Naive B cell (primary cell): Measurements from ENCODE around the gene CKM. TPM values are rescaled to one million over a fixed set of nuclear protein-coding genes. Genes with fewer than 3 reads are reported as not detected.
A peak's percentile ranks its signal among the peaks of the same experiment; 100 is the strongest.

ENCODE experiments used
- ATAC-seq, 2 donors: fragments of 150-1000 bp; cut with Tn5 transposase; 2 replicates each; pipeline ENCODE4 v1.10.0; 2021; ENCODE audit warnings: low read depth in 2 of 2, mild to moderate bottlenecking in 2 of 2, moderate library complexity in 2 of 2
- DNase-seq: peaks from one replicate; pipeline ENCODE4 v3.0.0; 2022
- H3K27ac Mint-ChIP-seq, 6 donors: one replicate each; pipeline ENCODE4 v1.8.0; 2020 to 2022; ENCODE audit warnings: mild to moderate bottlenecking in 6 of 6, mixed read lengths in 6 of 6, moderate library complexity in 5 of 6, inconsistent platforms in 2 of 6
- H3K27me3 Mint-ChIP-seq, 3 donors: one replicate each; pipeline ENCODE4 v1.8.0; 2021 to 2022; ENCODE audit warnings: mixed read lengths in 3 of 3, mild to moderate bottlenecking in 1 of 3
- H3K36me3 Mint-ChIP-seq, 2 donors: one replicate each; pipeline ENCODE4 v1.8.0; 2020 to 2022; ENCODE audit warnings: mixed read lengths in 2 of 2, inconsistent platforms in 1 of 2, mild to moderate bottlenecking in 1 of 2
- H3K4me1 Mint-ChIP-seq, 3 donors: one replicate each; pipeline ENCODE4 v1.8.0; 2020 to 2022; ENCODE audit warnings: mixed read lengths in 3 of 3, inconsistent platforms in 1 of 3, mild to moderate bottlenecking in 1 of 3, moderate library complexity in 1 of 3
- H3K4me3 Mint-ChIP-seq, 8 donors: one replicate each; pipeline ENCODE4 v1.8.0; 2020 to 2022; ENCODE audit warnings: mild to moderate bottlenecking in 8 of 8, mixed read lengths in 8 of 8, moderate library complexity in 8 of 8, inconsistent platforms in 2 of 8
- H3K9me3 Mint-ChIP-seq, 7 donors: one replicate each; pipeline ENCODE4 v1.8.0; 2020 to 2022; ENCODE audit warnings: mixed read lengths in 7 of 7, mild to moderate bottlenecking in 5 of 7, inconsistent platforms in 2 of 7, moderate library complexity in 1 of 7
- polyA plus RNA-seq, 6 donors: library from polyadenylated mRNA; unstranded; fragments of 300-500 nt; fragmentation: Illumina TruSeq; gene quantifications; one replicate each; pipeline ENCODE4 v1.2.3, GENCODE V29; 2021; ENCODE audit warnings: low read depth in 6 of 6

CKM gene
- polyA plus RNA-seq, 6 donors from 2014 or later = not detected

GRCh38 chr19:45305421-45305820 is 17.3 kb downstream of the CKM start:
- no peak for DNase-seq
- H3K36me3 Mint-ChIP-seq = peaks cover 0 to 11% of the 10 kb centered on the region in 2 donors
- no peak overlapping the region for H3K27ac Mint-ChIP-seq
- ATAC-seq = no peak
- H3K4me3 Mint-ChIP-seq = peak overlapping the region in 1 of 8 donors; percentile 18
- peaks cover 0 to 8% (median 4%) of the 10 kb centered on the region in 7 donors for H3K9me3 Mint-ChIP-seq
- H3K27me3 Mint-ChIP-seq = peaks cover 0 to 4% (median 0%) of the 10 kb centered on the region in 3 donors
- peaks cover 0 to 5% (median 0%) of the 10 kb centered on the region in 3 donors for H3K4me1 Mint-ChIP-seq

GRCh38 chr19:45305007-45305406 is 17.7 kb downstream of the CKM start:
- Mint-ChIP-seq H3K9me3 (peaks cover 0 to 8% (median 4%) of the 10 kb centered on the region in 7 donors), H3K27me3 (peaks cover 0 to 4% (median 0%) of the 10 kb centered on the region in 3 donors), H3K4me1 (peaks cover 0 to 5% (median 0%) of the 10 kb centered on the region in 3 donors), H3K36me3 (peaks cover 4 to 15% of the 10 kb centered on the region in 2 donors), H3K4me3 (peak overlapping the region in 1 of 8 donors; percentile 18), H3K27ac (peak overlapping the region in 1 of 6 donors; percentile 54)
- ATAC-seq = no peak
- DNase-seq = no peak

GRCh38 chr19:45304141-45304926 is 18.3 kb downstream of the CKM start:
- Mint-ChIP-seq H3K27ac (peak overlapping the region in 2 of 6 donors; percentile 54 to 92), H3K9me3 (peaks cover 0 to 8% (median 4%) of the 10 kb centered on the region in 7 donors)

GRCh38 chr19:45303269-45304060 is 19.2 kb downstream of the CKM start:
- H3K36me3 Mint-ChIP-seq = peaks cover 12 to 19% of the 10 kb centered on the region in 2 donors
- peak overlapping the region in 2 of 6 donors; percentile 11 to 53 for H3K27ac Mint-ChIP-seq
- H3K9me3 Mint-ChIP-seq = peaks cover 0 to 8% (median 4%) of the 10 kb centered on the region in 7 donors
- H3K4me1 Mint-ChIP-seq = peaks cover 0 to 5% (median 0%) of the 10 kb centered on the region in 3 donors
- DNase-seq = no peak
- peaks cover 0 to under 1% (median 0%) of the 10 kb centered on the region in 3 donors for H3K27me3 Mint-ChIP-seq
- H3K4me3 Mint-ChIP-seq = no peak overlapping the region
- ATAC-seq = no peak

More at GRCh38 chr19:45304141-45304926, 18.3 kb downstream of the CKM start:
- H3K4me3 Mint-ChIP-seq = no peak overlapping the region
- DNase-seq (no peak), ATAC-seq (no peak)
- peaks cover 0 to 5% (median 0%) of the 10 kb centered on the region in 3 donors for H3K4me1 Mint-ChIP-seq
- H3K27me3 Mint-ChIP-seq = peaks cover 0 to 4% (median 0%) of the 10 kb centered on the region in 3 donors
- peaks cover 11 to 17% of the 10 kb centered on the region in 2 donors for H3K36me3 Mint-ChIP-seq

DNA sequence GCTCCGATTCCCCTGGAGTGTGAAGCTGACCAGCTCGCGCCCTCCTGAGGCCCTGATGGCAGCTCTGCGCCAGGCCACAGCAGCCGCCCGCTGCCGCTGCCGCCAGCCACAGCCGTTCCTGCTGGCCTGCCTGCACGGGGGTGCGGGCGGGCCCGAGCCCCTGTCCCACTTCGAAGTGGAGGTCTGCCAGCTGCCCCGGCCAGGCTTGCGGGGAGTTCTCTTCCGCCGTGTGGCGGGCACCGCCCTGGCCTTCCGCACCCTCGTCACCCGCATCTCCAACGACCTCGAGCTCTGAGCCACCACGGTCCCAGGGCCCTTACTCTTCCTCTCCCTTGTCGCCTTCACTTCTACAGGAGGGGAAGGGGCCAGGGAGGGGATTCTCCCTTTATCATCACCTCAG is 20.3 kb downstream of the CKM start:
- no peak overlapping the region for H3K4me3 Mint-ChIP-seq
- no peak for DNase-seq
- H3K4me1 Mint-ChIP-seq = peaks cover 0 to 5% (median 0%) of the 10 kb centered on the region in 3 donors
- H3K36me3 Mint-ChIP-seq = peaks cover 12 to 26% of the 10 kb centered on the region in 2 donors
- H3K9me3 Mint-ChIP-seq = peaks cover 0 to 8% (median 4%) of the 10 kb centered on the region in 7 donors
- no peak overlapping the region for H3K27ac Mint-ChIP-seq
- H3K27me3 Mint-ChIP-seq = no peaks in the 10 kb centered on the region
- ATAC-seq = no peak

- Mint-ChIP-seq H3K27ac (peak overlapping the region in 1 of 6 donors; percentile 79), H3K4me1 (peaks cover 0 to 4% (median 3%) of the 10 kb centered on the region in 3 donors), H3K36me3 (peaks cover 21 to 33% of the 10 kb centered on the region in 2 donors), H3K9me3 (peaks cover 0 to 8% (median 4%) of the 10 kb centered on the region in 7 donors), H3K27me3 (no peaks in the 10 kb centered on the region), H3K4me3 (no peak overlapping the region)
- ATAC-seq (no peak), DNase-seq (no peak)
Measured at GRCh38 chr19:45299719-45300118, 23.0 kb downstream of the CKM start.

- peaks cover 0 to 4% (median 0%) of the 10 kb centered on the region in 7 donors for H3K9me3 Mint-ChIP-seq
- peaks cover 26 to 41% of the 10 kb centered on the region in 2 donors for H3K36me3 Mint-ChIP-seq
- H3K4me3 Mint-ChIP-seq = no peak overlapping the region
- ATAC-seq = no peak
- no peaks in the 10 kb centered on the region for H3K27me3 Mint-ChIP-seq
- H3K27ac Mint-ChIP-seq = peak overlapping the region in 3 of 6 donors; percentile 37 to 75 (median 57)
- DNase-seq = no peak
- H3K4me1 Mint-ChIP-seq = peaks cover 0 to 4% (median 0%) of the 10 kb centered on the region in 3 donors
Measured at GRCh38 chr19:45298264-45298663, 24.4 kb downstream of the CKM start.

DNA sequence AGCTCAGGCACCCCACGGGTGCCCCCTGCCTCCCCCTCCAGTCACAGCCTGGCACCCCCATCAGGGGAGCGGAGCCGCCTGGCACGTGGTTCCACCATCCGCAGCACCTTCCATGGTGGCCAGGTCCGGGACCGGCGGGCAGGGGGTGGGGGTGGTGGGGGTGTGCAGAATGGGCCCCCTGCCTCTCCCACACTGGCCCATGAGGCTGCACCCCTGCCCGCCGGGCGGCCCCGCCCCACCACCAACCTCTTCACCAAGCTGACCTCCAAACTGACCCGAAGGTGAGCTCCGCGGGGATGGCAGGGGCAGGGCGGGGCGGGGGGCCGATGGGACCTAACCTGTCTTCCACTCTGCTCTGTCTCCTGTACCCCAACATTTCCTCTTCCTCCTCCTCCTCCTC is 25.0 kb downstream of the CKM start:
- Mint-ChIP-seq H3K9me3 (peaks cover 0 to 6% (median 1%) of the 10 kb centered on the region in 7 donors), H3K36me3 (peaks cover 26 to 42% of the 10 kb centered on the region in 2 donors)

GRCh38 chr19:45296355-45296754 is 26.3 kb downstream of the CKM start:
- H3K4me1 Mint-ChIP-seq = peaks cover 0 to 4% (median 0%) of the 10 kb centered on the region in 3 donors
- H3K27ac Mint-ChIP-seq = no peak overlapping the region
- H3K36me3 Mint-ChIP-seq = peaks cover 26 to 51% of the 10 kb centered on the region in 2 donors
- DNase-seq (no peak), ATAC-seq (no peak)
- no peak overlapping the region for H3K4me3 Mint-ChIP-seq
- H3K27me3 Mint-ChIP-seq = no peaks in the 10 kb centered on the region
- peaks cover 0 to 11% (median 8%) of the 10 kb centered on the region in 7 donors for H3K9me3 Mint-ChIP-seq

More for the DNA sequence above, 25.0 kb downstream of the CKM start:
- Mint-ChIP-seq H3K27ac (no peak overlapping the region), H3K27me3 (no peaks in the 10 kb centered on the region), H3K4me1 (peaks cover 0 to 4% (median 0%) of the 10 kb centered on the region in 3 donors), H3K4me3 (no peak overlapping the region)
- ATAC-seq (no peak), DNase-seq (no peak)

DNA sequence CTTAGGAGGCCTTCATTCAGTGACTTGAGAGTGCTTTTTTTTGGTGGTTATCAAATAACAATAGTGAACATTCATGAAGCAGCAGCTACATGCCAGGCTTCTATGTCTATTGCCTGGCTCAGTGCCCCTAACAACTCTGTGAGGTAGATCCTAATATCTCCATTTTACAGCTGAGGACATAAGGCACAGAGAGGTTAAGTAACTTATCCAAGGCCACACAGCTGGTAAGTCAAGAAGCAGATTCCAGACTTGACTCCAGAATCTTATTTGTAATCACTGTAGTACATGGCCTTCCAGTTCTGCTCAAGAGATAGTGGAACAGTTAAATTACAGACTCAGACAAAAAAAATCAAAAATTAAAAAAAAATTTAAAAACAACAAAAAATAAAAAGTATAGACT is 26.8 kb downstream of the CKM start:
- Mint-ChIP-seq H3K9me3 (peaks cover 0 to 11% (median 8%) of the 10 kb centered on the region in 7 donors), H3K27me3 (no peaks in the 10 kb centered on the region), H3K4me1 (peaks cover 0 to 4% (median 0%) of the 10 kb centered on the region in 3 donors), H3K4me3 (no peak overlapping the region), H3K36me3 (peaks cover 26 to 55% of the 10 kb centered on the region in 2 donors), H3K27ac (no peak overlapping the region)
- ATAC-seq = no peak
- no peak for DNase-seq

DNA sequence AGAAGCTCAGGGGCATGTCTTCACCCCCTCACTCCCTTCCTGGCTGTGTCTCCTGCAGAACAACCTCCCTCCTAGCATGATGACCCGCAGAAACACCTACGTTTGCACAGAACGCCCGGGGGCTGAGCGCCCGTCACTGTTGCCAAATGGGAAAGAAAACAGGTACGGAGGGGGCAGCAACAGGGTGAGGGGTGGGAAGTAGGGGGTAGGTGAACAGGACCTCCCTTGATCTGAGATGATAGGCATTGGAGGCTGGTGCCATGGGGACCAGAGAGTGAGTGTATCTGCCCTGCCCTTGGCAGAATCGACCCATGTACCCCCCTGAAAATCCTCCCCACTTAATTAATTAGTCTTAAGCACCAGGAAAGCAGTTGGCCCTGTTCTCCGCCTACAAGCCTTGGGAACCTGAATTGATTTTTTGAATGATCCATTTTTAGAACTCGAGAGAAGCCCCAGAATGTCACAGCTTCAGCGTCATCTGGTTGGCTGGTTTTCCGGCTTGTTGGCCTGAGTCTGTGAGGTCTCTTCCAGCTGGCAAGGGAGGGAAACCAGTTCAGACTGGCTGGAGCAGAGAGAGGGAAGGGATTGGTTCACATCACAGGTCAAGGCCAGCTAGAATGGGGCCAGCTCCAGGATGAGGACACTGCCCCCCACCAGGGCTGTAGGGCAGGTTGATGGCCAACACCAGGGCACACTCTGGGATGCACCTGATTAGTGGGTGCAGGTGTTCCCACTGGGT is 28.2 kb downstream of the CKM start:
- Mint-ChIP-seq H3K4me3 (no peak overlapping the region), H3K9me3 (peaks cover 0 to 11% (median 8%) of the 10 kb centered on the region in 7 donors), H3K36me3 (peaks cover 17 to 50% of the 10 kb centered on the region in 2 donors), H3K4me1 (peaks cover 0 to 4% (median 0%) of the 10 kb centered on the region in 3 donors), H3K27me3 (no peaks in the 10 kb centered on the region), H3K27ac (no peak overlapping the region)
- ATAC-seq = no peak
- no peak for DNase-seq

DNA sequence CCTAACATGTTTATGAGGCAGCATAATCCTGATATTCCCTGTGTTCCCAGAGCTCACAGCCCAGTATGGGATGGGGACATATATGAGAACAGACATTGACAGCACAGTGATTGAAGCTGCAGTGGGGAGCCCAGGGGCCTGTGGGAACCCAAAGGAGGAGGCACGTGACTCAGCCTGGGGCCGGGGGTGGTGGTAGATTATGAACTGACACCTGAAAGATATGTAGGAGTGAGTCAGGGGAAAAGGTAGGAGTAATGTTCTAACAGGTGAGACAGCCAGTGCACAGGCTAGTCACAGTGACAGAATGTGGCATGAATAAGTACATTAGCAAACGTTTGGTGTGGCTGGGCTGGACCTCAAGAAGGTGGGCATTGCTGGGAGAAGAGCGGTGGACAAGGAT is 29.0 kb downstream of the CKM start:
- Mint-ChIP-seq H3K36me3 (peaks cover 14 to 55% of the 10 kb centered on the region in 2 donors), H3K9me3 (peaks cover 0 to 11% (median 8%) of the 10 kb centered on the region in 7 donors), H3K27ac (no peak overlapping the region), H3K27me3 (no peaks in the 10 kb centered on the region), H3K4me1 (peaks cover 0 to 4% (median 0%) of the 10 kb centered on the region in 3 donors), H3K4me3 (no peak overlapping the region)
- ATAC-seq = no peak
- DNase-seq = no peak
